Suprapubic skin (tissue), 4 donors: ENCODE data around the gene CDK13. TPM values are rescaled to one million over a fixed set of nuclear protein-coding genes. Genes with fewer than 3 reads are reported as not detected.

Source experiments
- DNase-seq, 2 donors: peaks; one replicate each; pipeline ENCODE4 v3.0.0-alpha.2; 2019; ENCODE audit warnings: low spot score in 2 of 2
- H3K27ac ChIP-seq: fragments of 200-600 bp; sonication (generic); one replicate; pipeline ENCODE4 v1.5.1; 2019
- H3K27me3 ChIP-seq: fragments of 200-600 bp; sonication (generic); one replicate; pipeline ENCODE4 v1.5.1; 2019
- H3K36me3 ChIP-seq: fragments of 200-600 bp; sonication (generic); one replicate; pipeline ENCODE4 v1.5.1; 2019
- H3K4me1 ChIP-seq: fragments of 200-600 bp; sonication (generic); one replicate; pipeline ENCODE4 v1.5.1; 2019
- H3K4me3 ChIP-seq: fragments of 200-600 bp; sonication (generic); one replicate; pipeline ENCODE4 v1.5.1; 2019; ENCODE audit warnings: mild to moderate bottlenecking
- H3K9me3 ChIP-seq: fragments of 200-600 bp; sonication (generic); one replicate; pipeline ENCODE4 v1.5.1; 2019
- EP300 ChIP-seq: sonication (generic); formaldehyde crosslinking; IDR thresholded peaks from one replicate; pipeline ENCODE4 v1.6.1; 2017; ENCODE audit warnings: antibody characterized with exemption
- POLR2A ChIP-seq, 2 donors: fragments of 450-650 bp; IDR thresholded peaks; one replicate each; pipeline ENCODE4 v1.6.1; 2017; ENCODE audit warnings: antibody characterized with exemption in 2 of 2, mild to moderate bottlenecking in 2 of 2, moderate library complexity in 2 of 2
- POLR2AphosphoS5 ChIP-seq, 3 donors: sonication (generic); formaldehyde crosslinking; IDR thresholded peaks; one replicate each; pipeline ENCODE4 v1.6.1; 2017; ENCODE audit warnings: antibody characterized with exemption in 3 of 3
- WGBS: methylation state at CpG from one replicate; pipeline ENCODE4 v1.1.5; 2018; 5-methylcytosine and 5-hydroxymethylcytosine counted together
- total RNA-seq, 4 donors: library from RNA; depleted of rRNA; stranded (reverse); fragments of >200 nt; gene quantifications; one replicate each; pipeline ENCODE4 v1.1.0, GENCODE V29; 2016
- TF ChIP-seq, protein P1 (sequence below), 2 donors: fragments of 200-600 bp in 1 of 2; fragments of 450-650 bp in 1 of 2; sonication (generic) in 1 of 2; IDR thresholded peaks; one replicate each; pipeline ENCODE4 v1.5.1; 2016 to 2019; ENCODE audit warnings: antibody characterized with exemption in 2 of 2, mild to moderate bottlenecking in 1 of 2, moderate library complexity in 1 of 2

Gene CDK13
- total RNA-seq, 4 donors from 2014 or later = 47.1 to 123 (median 75.5) TPM

DNA sequence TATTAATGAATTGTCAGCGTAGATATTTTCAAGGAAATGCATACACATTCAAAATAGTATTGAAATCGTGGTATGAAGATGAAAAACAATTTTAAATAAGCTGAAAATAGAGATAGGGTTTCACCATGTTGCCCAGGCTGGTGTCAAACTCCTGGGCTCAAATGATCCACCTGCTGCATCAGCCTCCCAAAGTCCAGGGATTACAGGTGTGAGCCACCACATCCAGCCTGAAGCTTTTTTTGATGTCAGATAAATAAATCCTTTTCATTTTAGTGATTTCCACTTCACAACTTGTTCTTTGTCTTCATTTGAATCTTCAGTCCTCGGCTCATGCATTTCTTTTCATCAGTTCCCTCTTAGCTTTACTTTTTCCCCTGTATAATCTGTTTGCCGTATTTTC lies 4.6 kb downstream of the CDK13 start:
- no peak for TF ChIP-seq POLR2AphosphoS5 (IDR thresholded peaks at IDR 0.05)
- TF ChIP-seq, protein P1, sequence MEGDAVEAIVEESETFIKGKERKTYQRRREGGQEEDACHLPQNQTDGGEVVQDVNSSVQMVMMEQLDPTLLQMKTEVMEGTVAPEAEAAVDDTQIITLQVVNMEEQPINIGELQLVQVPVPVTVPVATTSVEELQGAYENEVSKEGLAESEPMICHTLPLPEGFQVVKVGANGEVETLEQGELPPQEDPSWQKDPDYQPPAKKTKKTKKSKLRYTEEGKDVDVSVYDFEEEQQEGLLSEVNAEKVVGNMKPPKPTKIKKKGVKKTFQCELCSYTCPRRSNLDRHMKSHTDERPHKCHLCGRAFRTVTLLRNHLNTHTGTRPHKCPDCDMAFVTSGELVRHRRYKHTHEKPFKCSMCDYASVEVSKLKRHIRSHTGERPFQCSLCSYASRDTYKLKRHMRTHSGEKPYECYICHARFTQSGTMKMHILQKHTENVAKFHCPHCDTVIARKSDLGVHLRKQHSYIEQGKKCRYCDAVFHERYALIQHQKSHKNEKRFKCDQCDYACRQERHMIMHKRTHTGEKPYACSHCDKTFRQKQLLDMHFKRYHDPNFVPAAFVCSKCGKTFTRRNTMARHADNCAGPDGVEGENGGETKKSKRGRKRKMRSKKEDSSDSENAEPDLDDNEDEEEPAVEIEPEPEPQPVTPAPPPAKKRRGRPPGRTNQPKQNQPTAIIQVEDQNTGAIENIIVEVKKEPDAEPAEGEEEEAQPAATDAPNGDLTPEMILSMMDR (IDR thresholded peaks at IDR 0.05) = no peak
- TF ChIP-seq EP300 = no peak
- no peaks in the 10 kb centered on the region for H3K36me3 ChIP-seq
- no peaks in the 10 kb centered on the region for H3K27me3 ChIP-seq
- no peaks in the 10 kb centered on the region for H3K9me3 ChIP-seq
- DNase-seq = no peak
- H3K4me1 ChIP-seq = peaks cover 51% of the 10 kb centered on the region
- H3K4me3 ChIP-seq = no peak overlapping the region
- no peak overlapping the region for H3K27ac ChIP-seq
- WGBS = 86% methylated on average over 4 of the region's 4 CpGs

DNA sequence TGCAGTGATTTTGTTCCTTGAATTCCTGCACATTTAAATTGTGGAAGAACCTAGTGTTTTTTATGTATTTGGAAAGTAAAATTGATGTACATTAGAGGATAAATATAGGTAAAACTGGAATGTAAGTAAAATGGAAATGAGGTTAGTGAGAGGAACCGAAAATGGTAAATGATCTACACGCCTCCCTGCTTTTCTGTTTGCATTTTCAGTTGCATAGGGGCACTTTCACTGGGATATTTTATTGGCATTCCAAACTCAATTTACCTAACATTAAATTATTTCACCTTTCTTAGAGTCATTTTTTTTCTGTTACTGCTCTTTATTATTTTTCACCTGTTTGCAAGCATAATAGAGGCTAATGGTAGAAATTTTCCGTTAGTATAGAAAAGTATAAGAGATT lies 8.0 kb downstream of the CDK13 start:
- peaks cover 39% of the 10 kb centered on the region for H3K4me1 ChIP-seq
- WGBS = 85% methylated on average over 3 of the region's 3 CpGs
- peaks cover 4% of the 10 kb centered on the region for H3K36me3 ChIP-seq
- TF ChIP-seq POLR2A (IDR thresholded peaks at IDR 0.05) (no peak), POLR2AphosphoS5 (IDR thresholded peaks at IDR 0.05) (no peak), EP300 (no peak)
- TF ChIP-seq, protein P1 (IDR thresholded peaks at IDR 0.05) = no peak
- no peak overlapping the region for H3K27ac ChIP-seq
- no peak for DNase-seq
- H3K4me3 ChIP-seq = no peak overlapping the region
- H3K9me3 ChIP-seq = no peaks in the 10 kb centered on the region
- no peaks in the 10 kb centered on the region for H3K27me3 ChIP-seq

DNA sequence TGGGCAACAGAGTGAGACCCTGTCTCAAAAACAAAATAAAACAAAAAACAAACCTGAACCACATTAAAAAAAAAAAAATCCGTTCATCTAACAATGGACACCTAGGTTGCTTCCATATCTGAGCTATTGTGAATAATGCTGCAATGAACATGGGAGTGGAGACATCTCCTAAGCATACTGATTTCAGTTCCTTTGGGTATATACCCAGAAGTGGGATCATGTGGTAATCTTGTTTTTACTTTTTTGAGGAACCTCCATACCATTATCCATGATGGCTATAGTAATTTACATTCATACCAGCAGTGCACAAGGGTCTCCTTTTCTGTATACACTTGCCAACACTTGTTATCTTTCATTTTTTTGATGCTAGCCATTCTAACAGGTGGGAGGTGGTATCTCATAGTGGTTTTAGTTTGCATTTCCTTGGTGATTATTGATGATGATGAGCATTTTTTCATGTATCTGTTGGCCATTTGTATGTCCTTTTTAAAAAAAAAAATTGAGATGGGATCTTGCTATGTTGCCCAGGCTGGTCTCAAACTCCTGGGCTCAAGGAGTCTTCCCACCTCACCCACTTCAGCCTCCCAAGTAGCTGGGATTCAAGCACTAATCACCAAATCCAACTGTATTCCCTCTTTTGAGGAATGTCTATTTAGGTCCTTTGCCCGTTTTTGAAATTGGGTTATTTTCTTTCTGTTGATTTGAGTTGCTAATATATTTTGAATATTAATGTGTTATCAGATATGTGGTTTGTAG lies 17.5 kb downstream of the CDK13 start:
- Histone ChIP-seq H3K27me3 (no peaks in the 10 kb centered on the region), H3K9me3 (no peaks in the 10 kb centered on the region), H3K4me3 (no peak overlapping the region), H3K4me1 (peaks cover 10% of the 10 kb centered on the region), H3K27ac (no peak overlapping the region), H3K36me3 (no peaks in the 10 kb centered on the region)
- WGBS = 91% methylated on average over 2 of the region's 2 CpGs
- DNase-seq = no peak
- TF ChIP-seq, protein P1 (IDR thresholded peaks at IDR 0.05) = no peak
- no peak for TF ChIP-seq EP300
- TF ChIP-seq POLR2AphosphoS5 (IDR thresholded peaks at IDR 0.05) = no peak
- no peak for TF ChIP-seq POLR2A (IDR thresholded peaks at IDR 0.05)

DNA sequence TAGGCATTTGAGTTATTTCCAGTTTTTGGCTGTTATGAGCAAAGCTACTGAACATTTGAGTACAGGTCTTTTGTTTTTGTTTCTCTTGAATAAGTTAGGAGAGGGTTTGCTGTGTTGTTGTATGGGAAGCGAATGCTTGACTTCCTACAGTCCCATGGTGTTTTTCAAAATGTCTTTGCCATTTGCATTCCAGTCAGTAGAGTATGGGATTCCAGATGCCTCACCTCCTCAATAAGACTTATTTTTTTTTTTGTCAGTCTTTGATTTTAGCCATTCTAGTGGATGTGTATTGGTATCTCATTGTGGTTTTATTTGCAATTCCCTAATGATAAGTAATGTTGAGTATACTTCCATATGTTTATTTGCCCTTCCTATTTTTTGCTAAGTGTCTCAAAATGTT lies 19.4 kb downstream of the CDK13 start:
- Histone ChIP-seq H3K4me1 (peaks cover 10% of the 10 kb centered on the region), H3K9me3 (no peaks in the 10 kb centered on the region), H3K4me3 (no peak overlapping the region), H3K36me3 (no peaks in the 10 kb centered on the region), H3K27me3 (no peaks in the 10 kb centered on the region), H3K27ac (no peak overlapping the region)
- no peak for DNase-seq
- TF ChIP-seq, protein P1 (IDR thresholded peaks at IDR 0.05) = no peak
- TF ChIP-seq EP300 (no peak), POLR2A (IDR thresholded peaks at IDR 0.05) (no peak), POLR2AphosphoS5 (IDR thresholded peaks at IDR 0.05) (no peak)
- 67% methylated on average over 1 of the region's 1 CpG for WGBS

DNA sequence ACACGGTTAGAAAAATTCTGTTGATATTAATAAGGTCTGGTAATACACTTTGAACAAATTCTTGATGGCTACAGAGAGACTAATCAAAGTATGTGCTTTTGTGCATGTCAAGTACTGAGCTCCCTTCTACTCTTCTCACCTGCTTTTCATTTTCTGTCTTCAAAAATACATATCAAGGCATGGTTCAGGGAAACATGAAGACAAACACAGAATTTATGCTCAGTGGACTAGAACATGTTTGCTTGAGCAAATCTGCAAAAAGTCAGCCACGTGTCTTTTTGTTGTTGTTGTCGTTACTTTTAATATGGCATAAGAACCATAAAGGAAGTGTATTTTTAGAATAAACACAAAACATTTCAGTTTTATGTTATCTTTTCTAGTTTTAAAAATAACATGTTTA lies 21.9 kb downstream of the CDK13 start:
- H3K27me3 ChIP-seq = no peaks in the 10 kb centered on the region
- DNase-seq = no peak
- H3K27ac ChIP-seq = no peak overlapping the region
- H3K4me1 ChIP-seq = peaks cover 13% of the 10 kb centered on the region
- WGBS = 49% methylated on average over 3 of the region's 3 CpGs
- H3K9me3 ChIP-seq = no peaks in the 10 kb centered on the region
- no peak overlapping the region for H3K4me3 ChIP-seq
- H3K36me3 ChIP-seq = no peaks in the 10 kb centered on the region
- TF ChIP-seq POLR2A (IDR thresholded peaks at IDR 0.05) (no peak), EP300 (no peak), POLR2AphosphoS5 (IDR thresholded peaks at IDR 0.05) (no peak)
- TF ChIP-seq, protein P1 (IDR thresholded peaks at IDR 0.05) = no peak
